Activated CD4-positive, alpha-beta T cell treated with anti-CD3 and anti-CD28 coated beads for 24 hours (primary cell): ENCODE measurements around the gene GPR146.
A peak's percentile ranks its signal among the peaks of the same experiment; 100 is the strongest.

ENCODE experiments used
- DNase-seq, 2 donors: peaks; one replicate each; pipeline ENCODE4 v3.0.0-alpha.2; 2020; ENCODE audit warnings: low read depth in 2 of 2

GPR146 gene

GRCh38 chr7:1076184-1077072 lies 32.1 kb downstream of the GPR146 start:
- no peak for DNase-seq

- no peak for DNase-seq
Measured at GRCh38 chr7:1078519-1078918, 34.2 kb downstream of the GPR146 start.

- DNase-seq = no peak
Measured at GRCh38 chr7:1078985-1079384, 34.6 kb downstream of the GPR146 start.

- DNase-seq = no peak
Measured at GRCh38 chr7:1079546-1079945, 35.2 kb downstream of the GPR146 start.

- DNase-seq = no peak
Measured at GRCh38 chr7:1080252-1080920, 36.0 kb downstream of the GPR146 start.

GRCh38 chr7:1080921-1081255 lies 36.5 kb downstream of the GPR146 start:
- no peak for DNase-seq

GRCh38 chr7:1081336-1081735 lies 37.0 kb downstream of the GPR146 start:
- no peak for DNase-seq

GRCh38 chr7:1081931-1082401 lies 37.6 kb downstream of the GPR146 start:
- no peak for DNase-seq

GRCh38 chr7:1083729-1084657 lies 39.6 kb downstream of the GPR146 start:
- no peak for DNase-seq

- DNase-seq = no peak
Measured at GRCh38 chr7:1085266-1085665, 40.9 kb downstream of the GPR146 start.

- no peak for DNase-seq
Measured at GRCh38 chr7:1085910-1086421, 41.6 kb downstream of the GPR146 start.

- DNase-seq = peak; percentile 62 to 66
Measured at GRCh38 chr7:1086588-1087464, 42.5 kb downstream of the GPR146 start.

GRCh38 chr7:1087465-1087814 lies 43.1 kb downstream of the GPR146 start:
- no peak for DNase-seq

GRCh38 chr7:1087952-1088920 lies 43.9 kb downstream of the GPR146 start, which contains the start of gene GPER1:
TSS of gene GPER1 (plus strand) at chr7:1088113. CDS start at chr7:1091729, 3,616 bp downstream.
- no peak for DNase-seq

GRCh38 chr7:1090236-1090635 lies 45.9 kb downstream of the GPR146 start:
- DNase-seq = no peak

GRCh38 chr7:1090686-1091643 lies 46.6 kb downstream of the GPR146 start:
- DNase-seq = no peak

GRCh38 chr7:1091644-1092027 lies 47.3 kb downstream of the GPR146 start:
- no peak for DNase-seq

GRCh38 chr7:1092161-1092632 lies 47.9 kb downstream of the GPR146 start:
- DNase-seq = no peak
